Nephron (organoid): ENCODE results near the gene KLK15.

Experiments
- H3K27ac Mint-ChIP-seq, 3 experiments: 2 replicates each; pipeline ENCODE4 v1.8.0; 2020; ENCODE audit warnings: mixed read lengths in 3 of 3, mild to moderate bottlenecking in 2 of 3, moderate library complexity in 1 of 3
- H3K27me3 Mint-ChIP-seq: 2 replicates; pipeline ENCODE4 v1.8.0; 2021; ENCODE audit warnings: low read depth, mild to moderate bottlenecking, moderate library complexity, mixed read lengths
- H3K36me3 Mint-ChIP-seq: 2 replicates; pipeline ENCODE4 v1.8.0; 2020; ENCODE audit warnings: low read depth, mixed read lengths
- H3K4me1 Mint-ChIP-seq: 2 replicates; pipeline ENCODE4 v1.8.0; 2020; ENCODE audit warnings: mixed read lengths
- H3K4me3 Mint-ChIP-seq, 3 experiments: 2 replicates each; pipeline ENCODE4 v1.8.0; 2020; ENCODE audit warnings: mild to moderate bottlenecking in 3 of 3, mixed read lengths in 3 of 3, moderate library complexity in 2 of 3
- H3K9me3 Mint-ChIP-seq: 2 replicates; pipeline ENCODE4 v1.8.0; 2020; ENCODE audit warnings: mixed read lengths
- TF ChIP-seq, protein P1 (sequence below), 3 experiments: fragments of 200-600 bp; sonication (generic); IDR thresholded peaks; one replicate each; pipeline ENCODE4 v1.5.0; 2021; ENCODE audit warnings: antibody characterized with exemption in 3 of 3; ENCODE audit not compliant: unreplicated experiment in 3 of 3

The KLK15 gene

GRCh38 chr19:50854636-50855410, 21.4 kb upstream of the KLK15 start, which contains the start of gene KLK3:
Gene KLK3, plus strand, starts transcription at chr19:50854915. Its CDS starts 41 bp downstream, at chr19:50854956.
- peaks cover 5% of the 10 kb centered on the region for H3K4me1 Mint-ChIP-seq
- H3K27me3 Mint-ChIP-seq = peaks cover 66% of the 10 kb centered on the region
- no peak within 1 kb of the TSS for H3K4me3 Mint-ChIP-seq
- H3K27ac Mint-ChIP-seq = no peak within 1 kb of the TSS
- no peaks in the 10 kb centered on the region for H3K36me3 Mint-ChIP-seq
- H3K9me3 Mint-ChIP-seq = no peaks in the 10 kb centered on the region
- TF ChIP-seq, protein P1, sequence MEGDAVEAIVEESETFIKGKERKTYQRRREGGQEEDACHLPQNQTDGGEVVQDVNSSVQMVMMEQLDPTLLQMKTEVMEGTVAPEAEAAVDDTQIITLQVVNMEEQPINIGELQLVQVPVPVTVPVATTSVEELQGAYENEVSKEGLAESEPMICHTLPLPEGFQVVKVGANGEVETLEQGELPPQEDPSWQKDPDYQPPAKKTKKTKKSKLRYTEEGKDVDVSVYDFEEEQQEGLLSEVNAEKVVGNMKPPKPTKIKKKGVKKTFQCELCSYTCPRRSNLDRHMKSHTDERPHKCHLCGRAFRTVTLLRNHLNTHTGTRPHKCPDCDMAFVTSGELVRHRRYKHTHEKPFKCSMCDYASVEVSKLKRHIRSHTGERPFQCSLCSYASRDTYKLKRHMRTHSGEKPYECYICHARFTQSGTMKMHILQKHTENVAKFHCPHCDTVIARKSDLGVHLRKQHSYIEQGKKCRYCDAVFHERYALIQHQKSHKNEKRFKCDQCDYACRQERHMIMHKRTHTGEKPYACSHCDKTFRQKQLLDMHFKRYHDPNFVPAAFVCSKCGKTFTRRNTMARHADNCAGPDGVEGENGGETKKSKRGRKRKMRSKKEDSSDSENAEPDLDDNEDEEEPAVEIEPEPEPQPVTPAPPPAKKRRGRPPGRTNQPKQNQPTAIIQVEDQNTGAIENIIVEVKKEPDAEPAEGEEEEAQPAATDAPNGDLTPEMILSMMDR (IDR thresholded peaks at IDR 0.05; ENCODE audit: unreplicated experiment in 3 of 3) = no peak

DNA sequence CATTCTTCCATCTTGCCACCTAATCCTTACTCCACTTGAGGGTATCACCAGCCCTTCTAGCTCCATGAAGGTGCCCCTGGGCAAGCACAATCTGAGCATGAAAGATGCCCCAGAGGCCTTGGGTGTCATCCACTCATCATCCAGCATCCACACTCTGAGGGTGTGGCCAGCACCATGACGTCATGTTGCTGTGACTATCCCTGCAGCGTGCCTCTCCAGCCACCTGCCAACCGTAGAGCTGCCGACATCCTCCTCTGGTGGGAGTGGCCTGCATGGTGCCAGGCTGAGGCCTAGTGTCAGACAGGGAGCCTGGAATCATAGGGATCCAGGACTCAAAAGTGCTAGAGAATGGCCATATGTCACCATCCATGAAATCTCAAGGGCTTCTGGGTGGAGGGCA, 18.2 kb upstream of the KLK15 start:
- TF ChIP-seq, protein P1 (IDR thresholded peaks at IDR 0.05; ENCODE audit: unreplicated experiment in 3 of 3) = no peak
- Mint-ChIP-seq H3K36me3 (no peaks in the 10 kb centered on the region), H3K9me3 (no peaks in the 10 kb centered on the region), H3K27ac (no peak overlapping the region), H3K27me3 (peaks cover 49% of the 10 kb centered on the region), H3K4me3 (no peak overlapping the region), H3K4me1 (no peaks in the 10 kb centered on the region)

DNA sequence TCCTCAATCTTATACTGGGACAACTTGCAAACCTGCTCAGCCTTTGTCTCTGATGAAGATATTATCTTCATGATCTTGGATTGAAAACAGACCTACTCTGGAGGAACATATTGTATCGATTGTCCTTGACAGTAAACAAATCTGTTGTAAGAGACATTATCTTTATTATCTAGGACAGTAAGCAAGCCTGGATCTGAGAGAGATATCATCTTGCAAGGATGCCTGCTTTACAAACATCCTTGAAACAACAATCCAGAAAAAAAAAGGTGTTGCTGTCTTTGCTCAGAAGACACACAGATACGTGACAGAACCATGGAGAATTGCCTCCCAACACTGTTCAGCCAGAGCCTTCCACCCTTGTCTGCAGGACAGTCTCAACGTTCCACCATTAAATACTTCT, 17.4 kb upstream of the KLK15 start:
- Mint-ChIP-seq H3K36me3 (no peaks in the 10 kb centered on the region), H3K27ac (no peak overlapping the region), H3K4me1 (no peaks in the 10 kb centered on the region), H3K9me3 (no peaks in the 10 kb centered on the region), H3K27me3 (peaks cover 40% of the 10 kb centered on the region), H3K4me3 (no peak overlapping the region)
- TF ChIP-seq, protein P1 (IDR thresholded peaks at IDR 0.05; ENCODE audit: unreplicated experiment in 3 of 3) = no peak

GRCh38 chr19:50844296-50844935, 11.0 kb upstream of the KLK15 start:
- Mint-ChIP-seq H3K36me3 (no peaks in the 10 kb centered on the region), H3K27ac (no peak overlapping the region), H3K4me1 (no peaks in the 10 kb centered on the region), H3K4me3 (no peak overlapping the region), H3K27me3 (peaks cover 49% of the 10 kb centered on the region), H3K9me3 (peaks cover 21% of the 10 kb centered on the region)
- TF ChIP-seq, protein P1 (IDR thresholded peaks at IDR 0.05; ENCODE audit: unreplicated experiment in 3 of 3) = no peak

GRCh38 chr19:50843701-50844221, 10.4 kb upstream of the KLK15 start:
- H3K27me3 Mint-ChIP-seq = peaks cover 49% of the 10 kb centered on the region
- TF ChIP-seq, protein P1 (IDR thresholded peaks at IDR 0.05; ENCODE audit: unreplicated experiment in 3 of 3) = no peak
- no peak overlapping the region for H3K27ac Mint-ChIP-seq
- peaks cover 21% of the 10 kb centered on the region for H3K9me3 Mint-ChIP-seq
- H3K4me1 Mint-ChIP-seq = no peaks in the 10 kb centered on the region
- H3K4me3 Mint-ChIP-seq = no peak overlapping the region
- H3K36me3 Mint-ChIP-seq = no peaks in the 10 kb centered on the region
